ENCODE results near the gene ADAMTSL4. TPM values are rescaled to one million over a fixed set of nuclear protein-coding genes. Genes with fewer than 3 reads are reported as not detected.

ADAMTSL4 gene
- total RNA-seq, 1 experiment from 2014 or later = 4.3 TPM

DNA sequence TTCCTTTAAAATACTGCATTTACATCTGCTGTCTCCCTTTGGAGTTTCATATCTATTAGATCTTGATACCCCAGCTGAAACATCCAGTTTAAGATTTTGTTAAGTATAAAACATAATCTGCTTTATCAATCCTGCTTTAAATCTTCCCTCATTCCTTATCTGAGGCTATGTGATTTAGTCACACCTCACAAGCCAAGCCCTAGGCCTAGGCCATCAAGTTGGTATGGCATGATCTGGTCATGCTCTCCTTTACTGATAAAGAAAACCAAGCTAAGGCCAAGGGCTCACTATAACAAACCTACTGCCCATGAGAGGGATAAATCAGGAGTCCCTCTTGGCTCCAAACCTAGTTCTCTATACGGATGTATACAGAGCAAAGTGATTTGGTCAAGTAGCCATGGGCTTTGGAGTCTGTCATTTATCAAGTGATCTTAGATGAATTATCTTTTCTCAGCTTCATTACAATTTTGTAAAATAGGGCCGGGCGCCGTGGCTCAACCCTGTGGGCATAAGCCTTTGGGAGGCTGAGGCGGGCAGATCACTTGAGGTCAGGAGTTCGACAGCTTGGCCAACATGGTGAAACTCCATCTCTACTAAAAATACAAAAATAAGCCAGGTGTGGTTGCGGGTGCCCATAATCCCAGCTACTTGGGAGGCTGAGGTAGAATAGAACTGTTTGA is 57.4 kb downstream of the ADAMTSL4 start:
- Histone ChIP-seq H3K4me1 (ENCODE audit: control insufficient read depth in 1 of 2, insufficient read depth in 2 of 2, low read length in 2 of 2) (peaks cover 20 to 39% of the 10 kb centered on the region in 2 experiments), H3K79me2 (ENCODE audit: insufficient read depth, low read length) (no peaks in the 10 kb centered on the region), H3K4me3 (replicated peaks in 1 of 2; ENCODE audit: low read depth in 1 of 2, low read length in 2 of 2) (no peak overlapping the region), H3K9me3 (ENCODE audit: control insufficient read depth in 1 of 2, insufficient read depth in 1 of 2, low read depth in 1 of 2, low read length in 2 of 2) (no peaks in the 10 kb centered on the region), H2AFZ (ENCODE audit: low read depth, low read length, poor library complexity, severe bottlenecking) (no peak overlapping the region), H3K4me2 (ENCODE audit: low read length) (no peak overlapping the region), H3K36me3 (ENCODE audit: control insufficient read depth in 1 of 2, insufficient read depth in 2 of 2, low read length in 2 of 2) (0 out of 4 replicates have a peak, but pooled peaks cover 0 to 4% of the 10 kb centered on the region in 2 experiments), H4K20me1 (ENCODE audit: insufficient read depth) (no peaks in the 10 kb centered on the region), H3K27me3 (ENCODE audit: insufficient read depth, low read length) (no peaks in the 10 kb centered on the region), H3K27ac (ENCODE audit: low read depth, low read length) (no peak overlapping the region), H3K9ac (ENCODE audit: low read length) (no peak overlapping the region), H3K9me2 (ENCODE audit: insufficient read depth) (no peaks in the 10 kb centered on the region)
- CTCF ChIA-PET = no interaction called here
- ATAC-seq (no peak), DNase-seq (ENCODE audit: low read depth, low spot score) (no peak)
- no peak for TF ChIP-seq SRF (IDR thresholded peaks at IDR 0.05; ENCODE audit: low read depth)
- TF ChIP-seq JUND (IDR thresholded peaks at IDR 0.05) = no peak
- TF ChIP-seq CEBPB (IDR thresholded peaks at IDR 0.05; ENCODE audit: low read depth) = no peak
- TF ChIP-seq EZH2 (IDR thresholded peaks at IDR 0.05) = no peak
- TF ChIP-seq EGR1 (IDR thresholded peaks at IDR 0.05; ENCODE audit: low read depth) = no peak
- no peak for TF ChIP-seq SP1 (IDR thresholded peaks at IDR 0.05; ENCODE audit: low read depth)
- TF ChIP-seq ZFX (IDR thresholded peaks at IDR 0.05) = no peak
- TF ChIP-seq, protein P1, sequence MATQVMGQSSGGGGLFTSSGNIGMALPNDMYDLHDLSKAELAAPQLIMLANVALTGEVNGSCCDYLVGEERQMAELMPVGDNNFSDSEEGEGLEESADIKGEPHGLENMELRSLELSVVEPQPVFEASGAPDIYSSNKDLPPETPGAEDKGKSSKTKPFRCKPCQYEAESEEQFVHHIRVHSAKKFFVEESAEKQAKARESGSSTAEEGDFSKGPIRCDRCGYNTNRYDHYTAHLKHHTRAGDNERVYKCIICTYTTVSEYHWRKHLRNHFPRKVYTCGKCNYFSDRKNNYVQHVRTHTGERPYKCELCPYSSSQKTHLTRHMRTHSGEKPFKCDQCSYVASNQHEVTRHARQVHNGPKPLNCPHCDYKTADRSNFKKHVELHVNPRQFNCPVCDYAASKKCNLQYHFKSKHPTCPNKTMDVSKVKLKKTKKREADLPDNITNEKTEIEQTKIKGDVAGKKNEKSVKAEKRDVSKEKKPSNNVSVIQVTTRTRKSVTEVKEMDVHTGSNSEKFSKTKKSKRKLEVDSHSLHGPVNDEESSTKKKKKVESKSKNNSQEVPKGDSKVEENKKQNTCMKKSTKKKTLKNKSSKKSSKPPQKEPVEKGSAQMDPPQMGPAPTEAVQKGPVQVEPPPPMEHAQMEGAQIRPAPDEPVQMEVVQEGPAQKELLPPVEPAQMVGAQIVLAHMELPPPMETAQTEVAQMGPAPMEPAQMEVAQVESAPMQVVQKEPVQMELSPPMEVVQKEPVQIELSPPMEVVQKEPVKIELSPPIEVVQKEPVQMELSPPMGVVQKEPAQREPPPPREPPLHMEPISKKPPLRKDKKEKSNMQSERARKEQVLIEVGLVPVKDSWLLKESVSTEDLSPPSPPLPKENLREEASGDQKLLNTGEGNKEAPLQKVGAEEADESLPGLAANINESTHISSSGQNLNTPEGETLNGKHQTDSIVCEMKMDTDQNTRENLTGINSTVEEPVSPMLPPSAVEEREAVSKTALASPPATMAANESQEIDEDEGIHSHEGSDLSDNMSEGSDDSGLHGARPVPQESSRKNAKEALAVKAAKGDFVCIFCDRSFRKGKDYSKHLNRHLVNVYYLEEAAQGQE (IDR thresholded peaks at IDR 0.05; ENCODE audit: low read depth) = no peak
- no peak for TF ChIP-seq POLR2AphosphoS5 (IDR thresholded peaks at IDR 0.05; ENCODE audit: low read depth, low read length)
- TF ChIP-seq, protein P2, sequence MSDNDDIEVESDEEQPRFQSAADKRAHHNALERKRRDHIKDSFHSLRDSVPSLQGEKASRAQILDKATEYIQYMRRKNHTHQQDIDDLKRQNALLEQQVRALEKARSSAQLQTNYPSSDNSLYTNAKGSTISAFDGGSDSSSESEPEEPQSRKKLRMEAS (IDR thresholded peaks at IDR 0.05) = no peak
- no peak for TF ChIP-seq SIN3A (IDR thresholded peaks at IDR 0.05; ENCODE audit: low read depth)
- TF ChIP-seq ZNF274 (IDR thresholded peaks at IDR 0.05; ENCODE audit: low read depth, low read length) = no peak
- no peak for TF ChIP-seq TCF7L2 (IDR thresholded peaks at IDR 0.05; ENCODE audit: borderline replicate concordance, extremely low read depth, insufficient read depth, insufficient read length)
- no TSS peak for BruUV-seq (replicated peaks)
- RAD21 ChIA-PET (ENCODE audit: low non-redundant PET in 1 of 2, low total read pairs in 2 of 2, uncharacterized antibody in 2 of 2, unreplicated experiment in 2 of 2) = no interaction called here
- intact Hi-C loops (cut with micrococcal nuclease) = no loop called here
- POLR2A ChIA-PET = interaction anchor here (1.2 to 2.3 kb wide), 2 partner anchors 23 to 27 kb away, joined by 4 to 11 read pairs; partner anchors contain the start of genes ENSA and MCL1
